ENCODE measurements around the gene LHX6.

- no peak for TF ChIP-seq POLR2AphosphoS5 (IDR thresholded peaks at IDR 0.05; ENCODE audit: low read depth, low read length)
- TF ChIP-seq, protein P1, sequence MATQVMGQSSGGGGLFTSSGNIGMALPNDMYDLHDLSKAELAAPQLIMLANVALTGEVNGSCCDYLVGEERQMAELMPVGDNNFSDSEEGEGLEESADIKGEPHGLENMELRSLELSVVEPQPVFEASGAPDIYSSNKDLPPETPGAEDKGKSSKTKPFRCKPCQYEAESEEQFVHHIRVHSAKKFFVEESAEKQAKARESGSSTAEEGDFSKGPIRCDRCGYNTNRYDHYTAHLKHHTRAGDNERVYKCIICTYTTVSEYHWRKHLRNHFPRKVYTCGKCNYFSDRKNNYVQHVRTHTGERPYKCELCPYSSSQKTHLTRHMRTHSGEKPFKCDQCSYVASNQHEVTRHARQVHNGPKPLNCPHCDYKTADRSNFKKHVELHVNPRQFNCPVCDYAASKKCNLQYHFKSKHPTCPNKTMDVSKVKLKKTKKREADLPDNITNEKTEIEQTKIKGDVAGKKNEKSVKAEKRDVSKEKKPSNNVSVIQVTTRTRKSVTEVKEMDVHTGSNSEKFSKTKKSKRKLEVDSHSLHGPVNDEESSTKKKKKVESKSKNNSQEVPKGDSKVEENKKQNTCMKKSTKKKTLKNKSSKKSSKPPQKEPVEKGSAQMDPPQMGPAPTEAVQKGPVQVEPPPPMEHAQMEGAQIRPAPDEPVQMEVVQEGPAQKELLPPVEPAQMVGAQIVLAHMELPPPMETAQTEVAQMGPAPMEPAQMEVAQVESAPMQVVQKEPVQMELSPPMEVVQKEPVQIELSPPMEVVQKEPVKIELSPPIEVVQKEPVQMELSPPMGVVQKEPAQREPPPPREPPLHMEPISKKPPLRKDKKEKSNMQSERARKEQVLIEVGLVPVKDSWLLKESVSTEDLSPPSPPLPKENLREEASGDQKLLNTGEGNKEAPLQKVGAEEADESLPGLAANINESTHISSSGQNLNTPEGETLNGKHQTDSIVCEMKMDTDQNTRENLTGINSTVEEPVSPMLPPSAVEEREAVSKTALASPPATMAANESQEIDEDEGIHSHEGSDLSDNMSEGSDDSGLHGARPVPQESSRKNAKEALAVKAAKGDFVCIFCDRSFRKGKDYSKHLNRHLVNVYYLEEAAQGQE (IDR thresholded peaks at IDR 0.05; ENCODE audit: insufficient read depth in 1 of 2, low read depth in 2 of 2, low read length in 2 of 2), result no peak
- no peak for TF ChIP-seq SIN3A (IDR thresholded peaks at IDR 0.05; ENCODE audit: borderline replicate concordance, insufficient read depth, low read length)
Measured at GRCh38 chr9:122217640-122218039, 11.1 kb downstream of the LHX6 start.

All from PFSK-1 (cell line).